HepG2 (cell line): Measurements from ENCODE around the gene EXOC3L4. TPM values are rescaled to one million over a fixed set of nuclear protein-coding genes. Genes with fewer than 3 reads are reported as not detected.

Source experiments
- ATRX ChIP-seq: sonication (generic); formaldehyde crosslinking; IDR thresholded peaks from 2 replicates; pipeline ENCODE4 v1.4.0; 2020; ENCODE audit warnings: missing genetic modification reagents, borderline replicate concordance
- BRD4 ChIP-seq: sonication (generic); formaldehyde crosslinking; IDR thresholded peaks from 2 replicates; pipeline ENCODE4 v1.4.0; 2020; ENCODE audit warnings: missing genetic modification reagents
- HOXA7 ChIP-seq: sonication (generic); formaldehyde crosslinking; IDR thresholded peaks from 2 replicates; pipeline ENCODE4 v1.8.1; 2022; ENCODE audit warnings: mild to moderate bottlenecking, missing genetic modification reagents, moderate library complexity
- IRX3 ChIP-seq: sonication (generic); formaldehyde crosslinking; IDR thresholded peaks from 2 replicates; pipeline ENCODE4 v1.8.1; 2023; ENCODE audit warnings: mild to moderate bottlenecking, low read depth, missing genetic modification reagents, borderline replicate concordance
- KDM1A ChIP-seq: IDR thresholded peaks from 2 replicates; pipeline ENCODE4 v1.6.1; 2016; ENCODE audit warnings: missing compliant biosample characterization
- KLF9 ChIP-seq: IDR thresholded peaks from 2 replicates; pipeline ENCODE4 v1.6.1; 2016; ENCODE audit warnings: low read depth
- NONO ChIP-seq, 2 experiments: fragments of 450-650 bp in 1 of 2; sonication (generic) in 1 of 2; formaldehyde crosslinking in 1 of 2; IDR thresholded peaks in 1 of 2; conservative IDR thresholded peaks in 1 of 2; 2 replicates each; pipeline versions ENCODE4 v1.6.1 to v1.8.0; 2017 to 2022; ENCODE audit warnings: mild to moderate bottlenecking in 1 of 2, missing genetic modification reagents in 1 of 2, moderate library complexity in 1 of 2
- PBX2 ChIP-seq: IDR thresholded peaks from 2 replicates; pipeline ENCODE4 v1.6.1; 2016; ENCODE audit warnings: control low read depth
- SAP130 ChIP-seq: IDR thresholded peaks from 2 replicates; pipeline ENCODE4 v1.6.1; 2016; ENCODE audit warnings: low read depth
- SRSF4 ChIP-seq: fragments of 200-400 bp; formaldehyde crosslinking; IDR thresholded peaks from one replicate; pipeline ENCODE4 v1.6.1; 2018; ENCODE audit warnings: mild to moderate bottlenecking, low read depth, low read length, moderate library complexity; ENCODE audit not compliant: poor library complexity, severe bottlenecking
- ZEB1 ChIP-seq: IDR thresholded peaks from 2 replicates; pipeline ENCODE4 v1.6.1; 2012; ENCODE audit warnings: mild to moderate bottlenecking, low read depth, inconsistent platforms; ENCODE audit not compliant: insufficient replicate concordance
- ZNF224 ChIP-seq: sonication (generic); formaldehyde crosslinking; IDR thresholded peaks from 2 replicates; pipeline ENCODE4 v1.5.0; 2020; ENCODE audit warnings: mild to moderate bottlenecking, missing genetic modification reagents
- ZNF3 ChIP-seq: IDR thresholded peaks from 2 replicates; pipeline ENCODE4 v1.7.0; 2017; ENCODE audit warnings: inconsistent platforms
- ZNF513 ChIP-seq: sonication (generic); formaldehyde crosslinking; conservative IDR thresholded peaks from 2 replicates; pipeline ENCODE4 v1.5.0; 2020; ENCODE audit warnings: missing genetic modification reagents
- ZNF670 ChIP-seq: sonication (generic); formaldehyde crosslinking; IDR thresholded peaks from 2 replicates; pipeline ENCODE4 v1.8.0; 2022; ENCODE audit warnings: mild to moderate bottlenecking, missing genetic modification reagents, borderline replicate concordance
- ZNF788 ChIP-seq: sonication (generic); formaldehyde crosslinking; IDR thresholded peaks from 2 replicates; pipeline ENCODE4 v1.5.0; 2020; ENCODE audit warnings: mild to moderate bottlenecking, missing genetic modification reagents, borderline replicate concordance
- polyA plus RNA-seq, 8 experiments: library from polyadenylated mRNA; depleted of rRNA in 3 of 8; stranded (reverse) in 7 of 8; unstranded in 1 of 8; fragments of >200 nt; fragmentation: Illumina TruSeq in 4 of 8; extraction: Trizol in 4 of 8; gene quantifications; 2 replicates each; pipeline versions ENCODE4 v1.2.1 to v1.2.3, GENCODE V29; 2011 to 2016; ENCODE audit warnings: low read depth in 4 of 8, missing spikeins in 1 of 8, mixed read lengths in 1 of 8; ENCODE audit not compliant: insufficient read depth in 1 of 8
- total RNA-seq, 5 experiments: library from RNA; depleted of rRNA; stranded (reverse); fragments of >200 nt; fragmentation: Illumina TruSeq; extraction: Trizol; gene quantifications; 2 replicates each; pipeline ENCODE4 v1.2.3, GENCODE V29; 2016; ENCODE audit warnings: low read depth in 1 of 5
- TF ChIP-seq, protein P1 (sequence below): sonication (generic); formaldehyde crosslinking; IDR thresholded peaks from 2 replicates; pipeline ENCODE4 v1.5.1; 2020; ENCODE audit warnings: mild to moderate bottlenecking, missing genetic modification reagents, moderate library complexity
- TF ChIP-seq, protein P2 (sequence below): sonication (generic); formaldehyde crosslinking; IDR thresholded peaks from 2 replicates; pipeline ENCODE4 v1.5.0; 2020; ENCODE audit warnings: missing genetic modification reagents
- TF ChIP-seq, protein P3 (sequence below): sonication (generic); formaldehyde crosslinking; IDR thresholded peaks from 2 replicates; pipeline ENCODE4; 2020; ENCODE audit warnings: missing genetic modification reagents, mild to moderate bottlenecking, borderline replicate concordance

The EXOC3L4 gene
- total and polyA plus RNA-seq, 2 of the 13 experiments (the other 11 are each of a cell fraction or from before 2014, with no cell fraction given), result 11.8 to 27.0 TPM

DNA sequence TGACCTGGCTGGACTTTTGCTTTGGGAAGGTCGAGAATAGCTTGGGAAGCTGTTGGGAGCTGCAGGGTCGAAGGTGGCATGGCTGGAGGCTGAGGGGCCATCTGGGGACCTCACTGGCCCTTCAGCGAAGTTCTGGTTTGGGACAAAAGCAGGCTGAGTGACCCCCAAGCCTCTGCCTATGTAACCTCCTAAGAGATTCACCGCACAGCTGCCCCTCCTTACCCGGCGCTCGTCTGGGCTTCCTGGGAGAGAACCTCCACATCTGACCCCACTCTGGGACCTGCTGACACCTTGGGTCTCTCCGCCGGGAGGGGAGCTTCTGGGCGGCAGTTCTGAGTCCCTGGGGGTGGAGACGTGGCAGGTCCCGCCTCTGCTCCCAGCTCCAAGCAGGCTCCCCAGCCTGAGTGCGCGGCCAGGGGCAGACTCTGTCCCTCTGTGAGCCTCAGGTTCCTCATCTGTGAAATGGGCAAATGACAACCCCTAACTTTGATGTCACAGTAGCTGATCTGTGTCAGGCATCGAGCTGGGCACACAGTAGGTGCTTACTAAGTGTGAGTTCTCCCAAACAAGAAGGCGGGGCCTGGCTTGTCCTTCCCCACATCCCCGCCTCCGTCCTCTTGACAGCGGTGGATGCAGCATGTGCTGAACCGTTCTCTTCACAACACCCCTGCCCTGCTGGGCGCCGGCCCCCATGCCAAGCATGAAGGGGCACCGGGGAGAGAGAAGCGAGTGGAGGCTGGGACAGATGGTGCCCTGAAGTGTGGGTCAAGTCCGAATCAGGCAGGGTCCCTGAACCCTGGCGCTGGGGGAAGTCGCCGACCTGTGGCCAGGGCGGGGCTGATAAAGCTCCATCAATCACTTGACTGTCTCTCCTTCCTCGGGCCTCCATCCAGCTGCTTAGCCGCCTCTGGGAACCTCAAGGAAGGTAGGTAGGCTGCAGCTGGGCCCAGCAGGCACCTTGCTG is 3.8 kb downstream of the EXOC3L4 start (continued):
- TF ChIP-seq ZNF788 (CRISPR knock-in tag) (no peak), SAP130 (CRISPR knock-in tag) (no peak), ZNF513 (CRISPR knock-in tag) (no peak), ZNF670 (CRISPR knock-in tag) (no peak), ATRX (CRISPR knock-in tag) (no peak), HOXA7 (CRISPR knock-in tag) (no peak), NONO (IDR thresholded peaks at IDR 0.05) (no peak), NONO (CRISPR knock-in tag; conservative IDR thresholded peaks at IDR 0.05) (no peak), IRX3 (CRISPR knock-in tag) (no peak), BRD4 (CRISPR knock-in tag) (no peak), ZNF224 (CRISPR knock-in tag) (no peak), SRSF4 (no peak), KLF9 (CRISPR knock-in tag) (no peak; the same call in 1 of the 2 replicates), KDM1A (CRISPR knock-in tag) (peak; percentile 52), PBX2 (CRISPR knock-in tag) (peak; percentile 26; the same call in 1 of the 2 replicates), ZEB1 (no peak), ZNF3 (no peak)
- TF ChIP-seq, protein P1, sequence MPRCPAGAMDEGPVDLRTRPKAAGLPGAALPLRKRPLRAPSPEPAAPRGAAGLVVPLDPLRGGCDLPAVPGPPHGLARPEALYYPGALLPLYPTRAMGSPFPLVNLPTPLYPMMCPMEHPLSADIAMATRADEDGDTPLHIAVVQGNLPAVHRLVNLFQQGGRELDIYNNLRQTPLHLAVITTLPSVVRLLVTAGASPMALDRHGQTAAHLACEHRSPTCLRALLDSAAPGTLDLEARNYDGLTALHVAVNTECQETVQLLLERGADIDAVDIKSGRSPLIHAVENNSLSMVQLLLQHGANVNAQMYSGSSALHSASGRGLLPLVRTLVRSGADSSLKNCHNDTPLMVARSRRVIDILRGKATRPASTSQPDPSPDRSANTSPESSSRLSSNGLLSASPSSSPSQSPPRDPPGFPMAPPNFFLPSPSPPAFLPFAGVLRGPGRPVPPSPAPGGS (CRISPR knock-in tag), result no peak
- TF ChIP-seq, protein P2, sequence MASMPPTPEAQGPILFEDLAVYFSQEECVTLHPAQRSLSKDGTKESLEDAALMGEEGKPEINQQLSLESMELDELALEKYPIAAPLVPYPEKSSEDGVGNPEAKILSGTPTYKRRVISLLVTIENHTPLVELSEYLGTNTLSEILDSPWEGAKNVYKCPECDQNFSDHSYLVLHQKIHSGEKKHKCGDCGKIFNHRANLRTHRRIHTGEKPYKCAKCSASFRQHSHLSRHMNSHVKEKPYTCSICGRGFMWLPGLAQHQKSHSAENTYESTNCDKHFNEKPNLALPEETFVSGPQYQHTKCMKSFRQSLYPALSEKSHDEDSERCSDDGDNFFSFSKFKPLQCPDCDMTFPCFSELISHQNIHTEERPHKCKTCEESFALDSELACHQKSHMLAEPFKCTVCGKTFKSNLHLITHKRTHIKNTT (CRISPR knock-in tag), result no peak
- TF ChIP-seq, protein P3, sequence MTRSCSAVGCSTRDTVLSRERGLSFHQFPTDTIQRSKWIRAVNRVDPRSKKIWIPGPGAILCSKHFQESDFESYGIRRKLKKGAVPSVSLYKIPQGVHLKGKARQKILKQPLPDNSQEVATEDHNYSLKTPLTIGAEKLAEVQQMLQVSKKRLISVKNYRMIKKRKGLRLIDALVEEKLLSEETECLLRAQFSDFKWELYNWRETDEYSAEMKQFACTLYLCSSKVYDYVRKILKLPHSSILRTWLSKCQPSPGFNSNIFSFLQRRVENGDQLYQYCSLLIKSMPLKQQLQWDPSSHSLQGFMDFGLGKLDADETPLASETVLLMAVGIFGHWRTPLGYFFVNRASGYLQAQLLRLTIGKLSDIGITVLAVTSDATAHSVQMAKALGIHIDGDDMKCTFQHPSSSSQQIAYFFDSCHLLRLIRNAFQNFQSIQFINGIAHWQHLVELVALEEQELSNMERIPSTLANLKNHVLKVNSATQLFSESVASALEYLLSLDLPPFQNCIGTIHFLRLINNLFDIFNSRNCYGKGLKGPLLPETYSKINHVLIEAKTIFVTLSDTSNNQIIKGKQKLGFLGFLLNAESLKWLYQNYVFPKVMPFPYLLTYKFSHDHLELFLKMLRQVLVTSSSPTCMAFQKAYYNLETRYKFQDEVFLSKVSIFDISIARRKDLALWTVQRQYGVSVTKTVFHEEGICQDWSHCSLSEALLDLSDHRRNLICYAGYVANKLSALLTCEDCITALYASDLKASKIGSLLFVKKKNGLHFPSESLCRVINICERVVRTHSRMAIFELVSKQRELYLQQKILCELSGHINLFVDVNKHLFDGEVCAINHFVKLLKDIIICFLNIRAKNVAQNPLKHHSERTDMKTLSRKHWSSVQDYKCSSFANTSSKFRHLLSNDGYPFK, result no peak; the same call in 1 of the 2 replicates
